Endothelial cell of umbilical vein (primary cell): Measurements from ENCODE around the gene DOCK1. TPM values are rescaled to one million over a fixed set of nuclear protein-coding genes. Genes with fewer than 3 reads are reported as not detected.

Source experiments
- BruUV-seq: library from RNA; stranded (reverse); fragments of 400-500 nt; replicated peaks from 2 replicates; lab custom pipeline; 2021; lab: Mats Ljungman, UMichigan
- CTCF ChIA-PET: fragments of 300-600, 350-600 bp; sonication (Branson Sonifier 250); formaldehyde crosslinking; loops from one replicate; lab custom pipeline; 2021; ENCODE audit warnings: antibody characterized with exemption, inconsistent platforms; lab: Charles Lee
- POLR2A ChIA-PET: fragments of 300-600, 350-600 bp; sonication (Branson Sonifier 250); formaldehyde crosslinking; loops from one replicate; lab custom pipeline; 2021; ENCODE audit warnings: antibody characterized with exemption, inconsistent platforms; lab: Charles Lee
- DNase-seq: peaks from one replicate; pipeline ENCODE4 v3.0.0-alpha.2; 2011; ENCODE audit warnings: low read depth, low spot score
- FAIRE-seq: peaks from 2 replicates; lab custom pipeline; 2011; peaks lifted over from hg19 to GRCh38; lab: Jason Lieb, UNC
- H2AFZ ChIP-seq: 2 replicates; pipeline ENCODE4 v1.6.0; 2012; ENCODE audit warnings: low read depth, low read length, control low read depth, inconsistent platforms
- H3K27ac ChIP-seq: 2 replicates; pipeline ENCODE4 v1.5.1; 2011; ENCODE audit warnings: low read depth, mild to moderate bottlenecking, control low read depth, low read length, moderate library complexity; ENCODE audit not compliant: insufficient read depth
- H3K27me3 ChIP-seq, 2 experiments: 2 replicates each; pipeline versions ENCODE4 v1.6.0 to v1.6.1; 2011; ENCODE audit warnings: low read length in 2 of 2, mixed read lengths in 1 of 2; ENCODE audit not compliant: control insufficient read depth in 2 of 2, insufficient read depth in 2 of 2
- H3K36me3 ChIP-seq, 2 experiments: 2 replicates in 1 of 2; 3 replicates in 1 of 2; pipeline ENCODE4 v1.5.1; 2011; ENCODE audit warnings: low read length in 2 of 2, mild to moderate bottlenecking in 1 of 2, moderate library complexity in 1 of 2; ENCODE audit not compliant: control insufficient read depth in 2 of 2, insufficient read depth in 2 of 2; ENCODE audit errors: extremely low read depth in 1 of 2
- H3K4me1 ChIP-seq: 3 replicates; pipeline ENCODE4 v1.5.1; 2011; ENCODE audit warnings: mild to moderate bottlenecking, low read length; ENCODE audit not compliant: control insufficient read depth, insufficient read depth; ENCODE audit errors: extremely low read depth
- H3K4me2 ChIP-seq: 2 replicates; pipeline ENCODE4 v1.6.1; 2011; ENCODE audit warnings: low read length, control low read depth, mixed read lengths; ENCODE audit not compliant: insufficient read depth
- H3K4me3 ChIP-seq, 3 experiments: fragments of 200-600 bp in 1 of 3; sonication (generic), shearing (Covaris generic) in 1 of 3; replicated peaks in 1 of 3; 2 replicates each; pipeline ENCODE4 v1.5.1; 2011 to 2016; ENCODE audit warnings: control low read depth in 3 of 3, low read length in 3 of 3, mild to moderate bottlenecking in 2 of 3, inconsistent platforms in 1 of 3, low read depth in 1 of 3, moderate library complexity in 1 of 3; ENCODE audit not compliant: insufficient read depth in 1 of 3
- H3K79me2 ChIP-seq: 2 replicates; pipeline ENCODE4 v1.6.0; 2012; ENCODE audit warnings: low read length, inconsistent platforms; ENCODE audit not compliant: control insufficient read depth, insufficient read depth
- H3K9ac ChIP-seq: replicated peaks from 2 replicates; pipeline ENCODE3; 2011; ENCODE audit warnings: low read length, control low read depth; ENCODE audit not compliant: insufficient read depth; ENCODE audit errors: extremely low read depth
- H3K9me1 ChIP-seq: replicated peaks from 3 replicates; pipeline ENCODE4 v1.6.0; 2011; ENCODE audit warnings: mild to moderate bottlenecking, low read length; ENCODE audit not compliant: control insufficient read depth, insufficient read depth; ENCODE audit errors: extremely low read depth
- H3K9me3 ChIP-seq: replicated peaks from 2 replicates; pipeline ENCODE4 v1.5.1; 2012; ENCODE audit warnings: low read length, inconsistent platforms; ENCODE audit not compliant: control insufficient read depth, insufficient read depth
- H4K20me1 ChIP-seq: replicated peaks from 2 replicates; pipeline ENCODE3; 2011; ENCODE audit warnings: mild to moderate bottlenecking, low read length; ENCODE audit not compliant: control insufficient read depth, insufficient read depth; ENCODE audit errors: extremely low read depth
- CTCF ChIP-seq, 2 donors: IDR thresholded peaks; 1 replicate in 1 of 2; 2 replicates in 1 of 2; pipeline ENCODE4 v1.5.1; 2011; ENCODE audit warnings: low read length in 2 of 2, mild to moderate bottlenecking in 2 of 2, moderate library complexity in 2 of 2, control low read depth in 1 of 2, inconsistent platforms in 1 of 2, low read depth in 1 of 2; ENCODE audit not compliant: insufficient read depth in 1 of 2; ENCODE audit errors: extremely low read depth in 1 of 2
- EZH2 ChIP-seq: IDR thresholded peaks from 2 replicates; pipeline ENCODE4 v1.6.1; 2012; ENCODE audit warnings: borderline replicate concordance, low read depth, mild to moderate bottlenecking, moderate library complexity, low read length, inconsistent platforms; ENCODE audit not compliant: severe bottlenecking
- FOS ChIP-seq: IDR thresholded peaks from 2 replicates; pipeline ENCODE4 v1.6.1; 2011; ENCODE audit warnings: mild to moderate bottlenecking, low read length, moderate library complexity, borderline replicate concordance; ENCODE audit not compliant: insufficient read depth
- GATA2 ChIP-seq: IDR thresholded peaks from 2 replicates; pipeline ENCODE4 v1.7.0; 2011; ENCODE audit warnings: low read depth, mild to moderate bottlenecking, moderate library complexity, mixed read lengths, low read length; ENCODE audit not compliant: insufficient read length, insufficient read depth
- JUN ChIP-seq: IDR thresholded peaks from 2 replicates; pipeline ENCODE4 v1.6.1; 2011; ENCODE audit warnings: borderline replicate concordance, low read depth; ENCODE audit not compliant: insufficient read length, insufficient read depth
- MAX ChIP-seq: IDR thresholded peaks from 2 replicates; pipeline ENCODE4 v1.6.1; 2011; ENCODE audit not compliant: insufficient read depth, insufficient read length
- MYC ChIP-seq: IDR thresholded peaks from one replicate; pipeline ENCODE4 v1.6.1; 2011; ENCODE audit warnings: mild to moderate bottlenecking, low read depth, low read length
- POLR2A ChIP-seq: IDR thresholded peaks from 2 replicates; pipeline ENCODE4 v1.6.1; 2012; ENCODE audit warnings: low read depth, mild to moderate bottlenecking, control low read depth, low read length
- POLR2AphosphoS5 ChIP-seq: IDR thresholded peaks from 2 replicates; pipeline ENCODE4 v1.6.1; 2012; ENCODE audit warnings: low read depth, mild to moderate bottlenecking, control low read depth, low read length, moderate library complexity; ENCODE audit not compliant: insufficient read depth
- dilution Hi-C: fragments of 300-500 bp; cut with MboI; formaldehyde crosslinking; loops from one replicate; pipeline ENCODE4 v1.15.0; 2019; ENCODE audit warnings: low sequenced_read_pairs; ENCODE audit not compliant: extremely low pct_ligation_motif_present
- intact Hi-C: fragments of 100-400 bp; cut with micrococcal nuclease; formaldehyde crosslinking; loops from one replicate; pipeline ENCODE4 v1.10.0; 2022
- polyA plus RNA-seq, 4 experiments: library from polyadenylated mRNA; depleted of rRNA in 3 of 4; stranded (reverse) in 3 of 4; unstranded in 1 of 4; fragments of >200 nt; gene quantifications; 2 replicates each; pipeline versions ENCODE4 v1.2.1 to v1.2.3, GENCODE V29; 2011 to 2012; ENCODE audit warnings: missing spikeins in 1 of 4
- total RNA-seq: library from RNA; stranded (reverse); gene quantifications from 2 replicates; pipeline ENCODE4 v1.2.3, GENCODE V29; 2021

Gene DOCK1
- total and polyA plus RNA-seq, 2 donors (not counting 3 experiments of a cell fraction or from before 2014, with no cell fraction given) = 22.5 to 83.1 TPM

- intact Hi-C loops = no loop called here
- DNase-seq (no peak), FAIRE-seq (no peak)
- Histone ChIP-seq H3K27ac (no peak overlapping the region), H3K9me3 (no peaks in the 10 kb centered on the region), H3K36me3 (peaks cover 0 to 13% of the 10 kb centered on the region in 2 experiments), H3K79me2 (no peaks in the 10 kb centered on the region), H3K4me2 (no peak overlapping the region), H3K9me1 (no peaks in the 10 kb centered on the region), H3K4me1 (no peaks in the 10 kb centered on the region), H3K4me3 (no peak overlapping the region), H3K27me3 (no peaks in the 10 kb centered on the region), H2AFZ (no peak overlapping the region), H3K9ac (no peak overlapping the region), H4K20me1 (no peaks in the 10 kb centered on the region)
- POLR2A ChIA-PET = no interaction called here
- CTCF ChIA-PET = interaction anchor here (1.3 kb wide), 1 partner anchor 131 kb away, joined by 4 read pairs; no protein-coding TSS in a partner anchor
- no TSS peak for BruUV-seq
- TF ChIP-seq CTCF (IDR thresholded peaks at IDR 0.05; ENCODE audit: extremely low read depth in 1 of 2, insufficient read depth in 1 of 2, low read depth in 1 of 2, low read length in 2 of 2) (no peak), MAX (no peak), MYC (no peak), POLR2A (no peak), POLR2AphosphoS5 (no peak), EZH2 (no peak), FOS (no peak), GATA2 (no peak), JUN (no peak)
- dilution Hi-C loops = no loop called here
Measured at GRCh38 chr10:127374901-127375300, 469.7 kb downstream of the DOCK1 start.
